ENCODE measurements around the gene KRTAP5-5.

DNA sequence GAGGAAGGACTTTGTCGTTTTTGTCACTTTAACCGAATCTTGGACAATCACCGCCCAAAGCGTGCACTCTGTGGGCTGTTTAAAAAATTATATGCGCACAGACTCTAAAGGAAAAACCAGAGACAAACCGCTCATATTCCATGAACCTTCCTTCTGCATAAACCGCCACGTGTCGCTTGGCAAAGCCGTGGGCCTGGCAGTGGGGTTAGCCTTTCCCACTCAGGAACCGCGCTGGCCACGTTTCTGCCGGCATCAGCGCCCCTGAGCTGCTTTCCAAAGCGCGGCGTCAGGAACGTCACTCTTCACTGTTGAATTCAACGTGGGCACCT, 22.8 kb downstream of the KRTAP5-5 start:
- TF ChIP-seq, protein P1, sequence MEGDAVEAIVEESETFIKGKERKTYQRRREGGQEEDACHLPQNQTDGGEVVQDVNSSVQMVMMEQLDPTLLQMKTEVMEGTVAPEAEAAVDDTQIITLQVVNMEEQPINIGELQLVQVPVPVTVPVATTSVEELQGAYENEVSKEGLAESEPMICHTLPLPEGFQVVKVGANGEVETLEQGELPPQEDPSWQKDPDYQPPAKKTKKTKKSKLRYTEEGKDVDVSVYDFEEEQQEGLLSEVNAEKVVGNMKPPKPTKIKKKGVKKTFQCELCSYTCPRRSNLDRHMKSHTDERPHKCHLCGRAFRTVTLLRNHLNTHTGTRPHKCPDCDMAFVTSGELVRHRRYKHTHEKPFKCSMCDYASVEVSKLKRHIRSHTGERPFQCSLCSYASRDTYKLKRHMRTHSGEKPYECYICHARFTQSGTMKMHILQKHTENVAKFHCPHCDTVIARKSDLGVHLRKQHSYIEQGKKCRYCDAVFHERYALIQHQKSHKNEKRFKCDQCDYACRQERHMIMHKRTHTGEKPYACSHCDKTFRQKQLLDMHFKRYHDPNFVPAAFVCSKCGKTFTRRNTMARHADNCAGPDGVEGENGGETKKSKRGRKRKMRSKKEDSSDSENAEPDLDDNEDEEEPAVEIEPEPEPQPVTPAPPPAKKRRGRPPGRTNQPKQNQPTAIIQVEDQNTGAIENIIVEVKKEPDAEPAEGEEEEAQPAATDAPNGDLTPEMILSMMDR (IDR thresholded peaks at IDR 0.05; ENCODE audit: low read length) = no peak
- no peak for TF ChIP-seq EZH2 (IDR thresholded peaks at IDR 0.05; ENCODE audit: borderline replicate concordance, low read length)

Measured in OCI-LY1 (cell line).